ENCODE data around the gene USP10. TPM values are rescaled to one million over a fixed set of nuclear protein-coding genes. Genes with fewer than 3 reads are reported as not detected.

USP10 gene
- total RNA-seq, 1 experiment from 2014 or later = 203 TPM

GRCh38 chr16:84759906-84760305, 60.1 kb downstream of the USP10 start:
- H3K23me2 ChIP-seq (ENCODE audit: insufficient read length, low read depth, low read length, poor library complexity, severe bottlenecking) = no peaks in the 10 kb centered on the region
- no peak overlapping the region for H2BK20ac ChIP-seq (ENCODE audit: low read depth, low read length, poor library complexity, severe bottlenecking)
- H3K4me1 ChIP-seq (ENCODE audit: insufficient read depth, low read length) = no peaks in the 10 kb centered on the region
- no peak overlapping the region for H3K27ac ChIP-seq (ENCODE audit: insufficient read length, low read depth, low read length)
- H4K5ac ChIP-seq (ENCODE audit: insufficient read length, low read depth, low read length) = no peak overlapping the region
- no peak overlapping the region for H3K56ac ChIP-seq (ENCODE audit: insufficient read length, low read depth, low read length)
- Mint-ChIP-seq H3K27me3 (ENCODE audit: low read depth) (no peaks in the 10 kb centered on the region), H3K4me1 (peaks cover 11 to 12% of the 10 kb centered on the region in 2 experiments), H3K36me3 (ENCODE audit: insufficient read depth in 1 of 3, low read depth in 3 of 3) (peaks cover 33 to 68% (median 59%) of the 10 kb centered on the region in 3 experiments; a peak in 6 of 7 replicates), H3K4me3 (no peak overlapping the region), H3K27ac (no peak overlapping the region), H3K9me3 (no peaks in the 10 kb centered on the region)
- H3K9ac ChIP-seq (ENCODE audit: extremely low read depth, insufficient read length, low read length) = no peak overlapping the region
- no peak overlapping the region for H3K4me2 ChIP-seq (ENCODE audit: insufficient read depth, insufficient read length, low read length)
- WGBS (ENCODE audit: extremely low coverage, insufficient read length, low lambda C conversion rate) = no CpG with 5 or more reads among the region's 3 CpGs
- H3K27me3 ChIP-seq (ENCODE audit: insufficient read depth, low read length) = no peaks in the 10 kb centered on the region
- no peak overlapping the region for H3K18ac ChIP-seq (ENCODE audit: insufficient read length, low read depth, low read length)
- no peaks in the 10 kb centered on the region for H3K9me3 ChIP-seq (ENCODE audit: control insufficient read depth, low read depth, low read length)
- no peak overlapping the region for H2BK12ac ChIP-seq (ENCODE audit: insufficient read length, low read depth, low read length)
- peaks cover 3% of the 10 kb centered on the region for H3K79me1 ChIP-seq (ENCODE audit: insufficient read depth, low read depth, low read length, poor library complexity, severe bottlenecking)
- no peak overlapping the region for H2AFZ ChIP-seq (ENCODE audit: low read length)
- no peaks in the 10 kb centered on the region for H4K20me1 ChIP-seq (ENCODE audit: control insufficient read depth, insufficient read depth, insufficient read length)
- no peak overlapping the region for H2BK120ac ChIP-seq (ENCODE audit: low read depth, low read length, poor library complexity, severe bottlenecking)
- H4K91ac ChIP-seq (ENCODE audit: insufficient read length, low read depth, low read length) = no peak overlapping the region
- no peak overlapping the region for H3K14ac ChIP-seq (ENCODE audit: insufficient read depth, low read length)
- TF ChIP-seq CTCF (conservative IDR thresholded peaks at IDR 0.05) = no peak
- H2BK15ac ChIP-seq (ENCODE audit: low read depth, low read length) = no peak overlapping the region
- no peak overlapping the region for H3K4ac ChIP-seq (ENCODE audit: low read depth, low read length)
- H3T11ph ChIP-seq (ENCODE audit: low read length) = no peak overlapping the region
- no peak overlapping the region for H3K23ac ChIP-seq (ENCODE audit: insufficient read length, low read depth, low read length)
- H4K8ac ChIP-seq (replicated peaks; ENCODE audit: insufficient read length, low read depth, low read length) = no peak overlapping the region
- no peak overlapping the region for H2AK5ac ChIP-seq (ENCODE audit: insufficient read length, low read length)
- H2BK5ac ChIP-seq (ENCODE audit: insufficient read length, low read length) = no peak overlapping the region
- peaks cover 14% of the 10 kb centered on the region; the same call in 1 of the 2 replicates for H3K79me2 ChIP-seq (ENCODE audit: insufficient read depth, low read length)
- DNase-seq = no peak

All from H9 (cell line).